DND-41 (cell line): ENCODE data around the gene ZNF207.

Source experiments
- CTCF ChIP-seq: IDR thresholded peaks from 2 replicates; pipeline ENCODE4 v1.5.1; 2012; ENCODE audit warnings: borderline replicate concordance, low read length, moderate library complexity, mild to moderate bottlenecking; ENCODE audit not compliant: poor library complexity, severe bottlenecking; ENCODE audit errors: extremely low read depth
- EZH2 ChIP-seq: IDR thresholded peaks from 3 replicates; pipeline ENCODE4 v1.6.1; 2012; ENCODE audit warnings: borderline replicate concordance, low read depth, mild to moderate bottlenecking, moderate library complexity, low read length, inconsistent platforms; ENCODE audit not compliant: severe bottlenecking

GRCh38 chr17:32345951-32346600, 3.9 kb upstream of the ZNF207 start:
- TF ChIP-seq CTCF (no peak), EZH2 (no peak)
